HG03139 (cell line): ENCODE data around the gene HCN3.
"Not testable (repeated sequence)": the region's sequence is repeated elsewhere in the genome, so short reads cannot be mapped to it uniquely, and the experiment has no call there.

Experiments used
- ATAC-seq: cut with Tn5 transposase; IDR thresholded peaks from one replicate; pipeline ENCODE4 v1.9.1; 2021; ENCODE audit not compliant: unreplicated experiment

HCN3 gene

GRCh38 chr1:155328856-155329255, 51.6 kb downstream of the HCN3 start:
- ATAC-seq, result not testable (repeated sequence)

GRCh38 chr1:155329980-155330598, 52.8 kb downstream of the HCN3 start:
- ATAC-seq, result no peak

- no peak for ATAC-seq
Measured at GRCh38 chr1:155334962-155335361, 57.7 kb downstream of the HCN3 start.
